Retinal pigment epithelial cell (primary cell): ENCODE data around the gene CNNM3.

Source experiments
- DNase-seq: peaks from one replicate; pipeline ENCODE4 v3.0.0-alpha.2; 2010; ENCODE audit warnings: low read depth
- H3K4me3 ChIP-seq: 2 replicates; pipeline ENCODE4 v1.5.1; 2011; ENCODE audit warnings: mild to moderate bottlenecking, low read length, control low read depth, moderate library complexity
- CTCF ChIP-seq: conservative IDR thresholded peaks from 2 replicates; pipeline ENCODE4 v1.5.1; 2011; ENCODE audit warnings: low read depth, low read length, control low read depth, inconsistent platforms

Gene CNNM3

DNA sequence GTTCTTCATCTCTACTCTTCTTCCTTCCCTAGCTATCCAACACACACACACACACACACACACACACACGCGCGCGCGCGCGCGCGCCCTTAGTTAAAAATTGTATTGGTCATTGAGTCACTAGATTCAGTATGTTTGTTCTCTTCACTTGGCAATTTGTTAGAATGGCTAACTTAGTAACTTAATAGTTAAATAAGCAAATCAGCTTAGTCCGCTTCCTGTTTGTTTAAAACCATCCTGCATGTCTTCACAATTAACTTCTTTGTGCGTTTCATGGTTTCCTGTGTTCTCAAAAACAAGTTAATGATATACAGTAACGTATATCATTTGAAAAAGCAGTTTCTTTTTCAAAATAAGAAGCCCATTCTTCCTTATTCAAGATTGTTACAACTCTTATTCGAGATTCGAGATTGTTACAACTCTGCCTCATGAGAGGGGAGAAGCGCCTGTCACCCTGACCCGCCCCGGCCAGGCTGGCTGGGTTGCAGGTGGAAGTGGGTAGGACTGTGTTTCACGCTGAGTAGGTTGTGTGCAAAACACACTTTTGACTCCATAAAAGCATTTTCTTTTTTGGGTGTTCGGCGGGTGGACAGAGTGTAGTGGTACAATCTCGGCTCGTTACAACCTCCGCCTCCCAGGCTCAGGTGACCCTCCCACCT lies 9.5 kb upstream of the CNNM3 start:
- no peak for DNase-seq
- H3K4me3 ChIP-seq = no peak overlapping the region

DNA sequence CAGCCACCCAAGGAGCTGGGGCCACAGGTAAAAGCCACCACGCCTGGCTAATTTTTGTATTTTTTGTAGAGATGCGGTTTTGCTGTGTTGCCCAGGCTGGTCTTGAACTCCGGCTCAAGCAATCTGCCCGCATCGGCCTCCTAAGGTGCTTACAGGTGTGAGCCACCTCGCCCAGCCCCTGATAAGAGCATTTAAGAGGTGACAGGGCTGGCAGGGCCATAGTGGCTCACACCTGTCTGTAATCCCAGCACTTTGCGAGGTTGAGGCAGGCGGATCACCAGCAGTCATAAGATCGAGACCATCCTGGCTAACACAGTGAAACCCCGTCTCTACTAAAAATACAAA lies 9.0 kb upstream of the CNNM3 start:
- TF ChIP-seq CTCF = no peak
- no peak overlapping the region for H3K4me3 ChIP-seq
- DNase-seq = no peak

More for the DNA sequence above, 9.5 kb upstream of the CNNM3 start:
- TF ChIP-seq CTCF = no peak

DNA sequence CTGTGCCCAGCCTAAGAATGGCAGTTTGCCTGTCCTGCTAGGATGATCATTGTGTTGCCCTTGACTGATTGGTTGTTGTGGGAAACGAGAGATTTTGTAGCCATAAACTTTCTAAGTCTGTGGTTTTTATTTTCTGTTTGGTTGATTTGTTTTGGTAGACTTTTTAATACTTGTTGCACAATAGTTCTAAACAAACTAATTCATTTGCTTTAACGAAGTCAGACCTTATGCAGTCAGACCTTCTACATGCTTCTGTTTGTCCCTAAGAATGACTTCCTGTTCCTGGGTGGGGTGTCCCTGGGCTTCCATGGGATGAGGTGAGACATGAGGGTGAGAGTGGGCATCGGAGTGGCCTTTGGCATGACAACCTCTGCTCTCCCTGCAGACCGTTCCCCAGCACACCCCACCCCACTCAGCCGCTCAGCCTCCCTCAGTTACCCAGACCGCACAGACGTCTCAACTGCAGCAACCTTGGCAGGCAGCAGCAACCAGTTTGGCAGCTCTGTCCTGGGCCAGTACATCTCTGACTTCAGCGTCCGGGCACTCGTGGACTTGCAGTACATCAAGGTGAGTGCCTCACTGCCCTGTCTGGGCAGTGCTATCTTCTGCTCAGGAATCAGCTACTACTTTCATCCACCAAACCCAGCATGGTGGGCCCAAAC lies 7.8 kb upstream of the CNNM3 start:
- no peak for DNase-seq
- no peak for TF ChIP-seq CTCF
- H3K4me3 ChIP-seq = no peak overlapping the region

- H3K4me3 ChIP-seq = no peak overlapping the region
- no peak for TF ChIP-seq CTCF
- DNase-seq = no peak
Measured at GRCh38 chr2:96809216-96809882, 6.7 kb upstream of the CNNM3 start.

DNA sequence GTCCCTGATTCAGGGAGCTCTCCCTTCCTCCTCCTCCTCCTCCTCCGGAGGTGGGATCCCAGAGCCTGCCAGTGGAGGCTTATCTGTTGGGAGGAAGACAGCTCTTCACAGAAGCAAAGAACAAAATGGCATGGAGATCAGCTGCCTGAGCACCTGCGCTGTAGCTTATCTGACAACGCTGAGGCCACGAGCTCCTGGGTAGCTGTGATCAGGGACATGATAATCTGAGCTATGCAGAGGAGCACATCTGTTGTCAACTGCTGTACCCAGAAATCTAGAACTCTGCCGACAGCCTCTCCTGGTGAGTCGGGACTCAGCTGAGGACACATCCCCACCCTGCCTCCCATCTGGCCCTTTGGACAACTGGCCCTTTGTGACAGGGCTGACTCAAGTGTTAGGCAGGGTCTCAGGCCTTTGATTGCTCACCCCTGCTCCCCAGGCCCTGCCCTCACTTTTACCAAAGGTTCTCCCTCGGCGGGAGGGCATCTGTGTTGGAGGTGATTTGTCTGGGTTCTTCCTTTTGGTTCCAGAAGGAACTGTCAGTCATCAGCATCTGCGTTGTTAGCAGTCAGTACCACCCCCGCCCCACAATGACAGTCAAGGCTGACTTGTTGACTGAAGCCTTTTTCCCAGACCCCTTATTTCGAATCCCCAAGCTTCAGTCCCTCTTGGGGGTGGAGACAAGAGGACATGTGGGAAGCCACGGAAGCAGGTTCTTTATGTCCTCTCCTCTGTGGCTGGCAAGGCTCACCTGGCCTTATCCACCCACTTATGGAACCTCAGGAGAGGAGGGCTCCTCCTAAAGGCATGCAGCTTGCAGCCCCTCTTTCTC lies 5.9 kb upstream of the CNNM3 start:
- H3K4me3 ChIP-seq = no peak overlapping the region
- TF ChIP-seq CTCF = no peak
- no peak for DNase-seq

DNA sequence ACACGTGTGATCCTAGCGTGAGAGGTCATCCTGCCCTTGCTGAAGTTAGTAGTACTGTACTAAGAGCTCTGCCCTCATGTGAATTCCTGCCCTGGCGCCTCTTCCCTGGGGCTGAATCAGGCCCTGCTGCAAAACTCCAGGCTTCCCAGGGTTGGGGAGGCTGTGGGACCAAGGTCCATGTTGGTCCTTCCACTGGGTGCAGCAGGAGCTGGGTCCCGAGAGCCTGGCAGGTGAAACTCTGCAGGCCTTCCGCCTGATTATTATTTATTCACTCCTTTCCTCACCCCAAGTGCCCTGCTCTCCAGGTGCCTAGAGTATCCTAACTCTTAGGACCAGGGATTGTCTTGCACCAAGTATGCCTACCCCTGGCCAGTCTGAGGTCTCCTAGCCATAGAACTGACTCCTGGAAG lies 5.3 kb upstream of the CNNM3 start:
- no peak overlapping the region for H3K4me3 ChIP-seq
- DNase-seq = no peak
- no peak for TF ChIP-seq CTCF
